SK-N-SH treated with all-trans-retinoic acid at 6 μM for 48 hours (cell line): ENCODE results near the gene MMP28.
A peak's percentile ranks its signal among the peaks of the same experiment; 100 is the strongest.

Experiments used
- ATAC-seq: fragments of 200-7000 bp; cut with Tn5 transposase; 3 replicates; pipeline ENCODE4 v1.9.1; 2020; ENCODE audit warnings: mild to moderate bottlenecking, moderate library complexity
- BACH2 ChIP-seq: fragments of 250-450 bp; sonication (Bioruptor Pico); IDR thresholded peaks from 2 replicates; pipeline ENCODE4 v1.9.0; 2021; ENCODE audit warnings: mild to moderate bottlenecking, borderline replicate concordance
- CSDC2 ChIP-seq: fragments of 250-450 bp; sonication (Bioruptor Pico); IDR thresholded peaks from 2 replicates; pipeline ENCODE4 v1.5.0; 2020; ENCODE audit warnings: mild to moderate bottlenecking, moderate library complexity
- ESRRG ChIP-seq: fragments of 250-450 bp; sonication (Bioruptor Pico); IDR thresholded peaks from 2 replicates; pipeline ENCODE4 v1.6.1; 2021; ENCODE audit warnings: mild to moderate bottlenecking
- GLIS3 ChIP-seq: fragments of 250-450 bp; sonication (Bioruptor Pico); IDR thresholded peaks from 2 replicates; pipeline ENCODE4 v1.5.0; 2020; ENCODE audit warnings: mild to moderate bottlenecking, moderate library complexity
- ISL1 ChIP-seq: fragments of 250-450 bp; sonication (Bioruptor Pico); IDR thresholded peaks from 2 replicates; pipeline ENCODE4 v2.1.2; 2022; ENCODE audit warnings: mild to moderate bottlenecking, moderate library complexity
- OSR1 ChIP-seq: fragments of 250-450 bp; sonication (Bioruptor Pico); IDR thresholded peaks from 2 replicates; pipeline ENCODE4 v1.8.0; 2022; ENCODE audit warnings: moderate library complexity, mild to moderate bottlenecking, inconsistent platforms
- PPARA ChIP-seq: fragments of 250-450 bp; sonication (Bioruptor Pico); IDR thresholded peaks from 2 replicates; pipeline ENCODE4 v1.5.0; 2020; ENCODE audit warnings: mild to moderate bottlenecking, borderline replicate concordance
- RARB ChIP-seq: fragments of 250-450 bp; sonication (Bioruptor Pico); IDR thresholded peaks from 2 replicates; pipeline ENCODE4 v1.8.0; 2021; ENCODE audit warnings: mild to moderate bottlenecking, moderate library complexity
- SNAI2 ChIP-seq: fragments of 250-450 bp; sonication (Bioruptor Pico); IDR thresholded peaks from 2 replicates; pipeline ENCODE4 v1.5.0; 2020; ENCODE audit warnings: mild to moderate bottlenecking, moderate library complexity
- TCF4 ChIP-seq: fragments of 250-450 bp; sonication (Bioruptor Pico); IDR thresholded peaks from 2 replicates; pipeline ENCODE4 v1.8.0; 2021; ENCODE audit warnings: mild to moderate bottlenecking, moderate library complexity, borderline replicate concordance
- TOX ChIP-seq: fragments of 250-450 bp; sonication (Bioruptor Pico); IDR thresholded peaks from 2 replicates; pipeline ENCODE4 v1.8.0; 2021; ENCODE audit warnings: mild to moderate bottlenecking, moderate library complexity, borderline replicate concordance
- ZC3H10 ChIP-seq: fragments of 250-450 bp; sonication (Bioruptor Pico); IDR thresholded peaks from 2 replicates; pipeline ENCODE4 v1.5.1; 2021; ENCODE audit warnings: mild to moderate bottlenecking, moderate library complexity
- ZFP3 ChIP-seq: fragments of 250-450 bp; sonication (Bioruptor Pico); IDR thresholded peaks from 2 replicates; pipeline ENCODE4 v1.5.0; 2020; ENCODE audit warnings: mild to moderate bottlenecking, moderate library complexity
- ZFP30 ChIP-seq: fragments of 450-650 bp; formaldehyde crosslinking; IDR thresholded peaks from 2 replicates; pipeline ENCODE4 v1.5.0; 2022; ENCODE audit warnings: mild to moderate bottlenecking, moderate library complexity
- ZNF565 ChIP-seq: fragments of 450-650 bp; formaldehyde crosslinking; conservative IDR thresholded peaks from 2 replicates; pipeline ENCODE4 v1.5.0; 2020; ENCODE audit warnings: low read depth, mild to moderate bottlenecking, moderate library complexity
- ZNF70 ChIP-seq: fragments of 450-650 bp; formaldehyde crosslinking; IDR thresholded peaks from 2 replicates; pipeline ENCODE4 v1.5.0; 2020; ENCODE audit warnings: mild to moderate bottlenecking, moderate library complexity
- ZNF8 ChIP-seq: fragments of 450-650 bp; formaldehyde crosslinking; IDR thresholded peaks from 2 replicates; pipeline ENCODE4 v1.5.0; 2020; ENCODE audit warnings: mild to moderate bottlenecking, moderate library complexity
- TF ChIP-seq, protein P1 (sequence below): fragments of 250-450 bp; sonication (Bioruptor Pico); IDR thresholded peaks from 2 replicates; pipeline ENCODE4 v1.5.1; 2020; ENCODE audit warnings: low read depth, mild to moderate bottlenecking, moderate library complexity
- TF ChIP-seq, protein P2 (sequence below): fragments of 250-450 bp; sonication (Bioruptor Pico); IDR thresholded peaks from 2 replicates; pipeline ENCODE4 v1.8.0; 2020; ENCODE audit warnings: mild to moderate bottlenecking, moderate library complexity, borderline replicate concordance
- TF ChIP-seq, protein P3 (sequence below): fragments of 250-450 bp; sonication (Bioruptor Pico); IDR thresholded peaks from 2 replicates; pipeline ENCODE4 v1.5.0; 2020; ENCODE audit warnings: mild to moderate bottlenecking, moderate library complexity
- TF ChIP-seq, protein P4 (sequence below): fragments of 250-450 bp; sonication (Bioruptor Pico); IDR thresholded peaks from 2 replicates; pipeline ENCODE4 v1.5.1; 2021; ENCODE audit warnings: mild to moderate bottlenecking, moderate library complexity

Gene MMP28

DNA sequence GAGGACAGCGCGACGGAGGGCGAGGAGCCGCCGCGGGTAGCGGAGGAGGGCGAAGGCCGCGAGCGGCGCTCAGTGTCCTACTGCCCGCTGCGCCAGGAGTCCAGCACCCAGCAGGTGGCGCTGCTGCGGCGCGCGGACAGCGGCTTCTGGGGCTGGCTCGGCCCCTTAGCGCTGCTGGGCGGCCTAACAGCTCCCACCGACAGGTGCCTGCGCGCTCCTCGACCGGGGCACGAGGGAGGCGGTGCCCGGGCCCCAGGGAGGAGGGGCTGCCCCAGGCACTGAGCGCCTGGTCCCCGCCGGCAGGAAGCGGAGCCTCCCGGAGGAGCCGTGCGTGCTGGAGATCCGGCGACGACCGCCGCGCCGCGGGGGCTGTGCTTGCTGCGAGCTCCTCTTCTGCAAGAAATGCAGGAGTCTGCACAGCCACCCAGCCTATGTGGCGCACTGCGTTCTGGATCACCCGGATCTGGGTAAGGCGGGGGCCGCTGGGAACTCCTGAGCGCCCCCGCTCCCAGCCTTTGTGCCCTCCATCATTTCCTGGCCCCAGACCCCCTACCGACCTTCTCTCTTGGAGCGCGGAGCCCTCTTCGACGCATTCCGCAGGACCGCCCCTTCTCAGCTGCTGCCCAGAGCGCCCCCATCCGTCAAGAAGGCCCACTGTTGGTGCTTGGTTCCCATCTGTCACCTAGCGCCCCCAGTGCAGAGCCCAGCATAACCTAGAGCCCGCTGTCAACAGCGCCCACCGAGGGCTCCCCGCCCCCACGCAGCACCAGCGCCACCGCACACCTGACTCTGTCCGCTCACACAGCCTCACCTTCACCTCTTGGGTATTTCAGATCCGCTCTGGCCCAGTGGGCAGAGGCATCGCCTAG, 31.1 kb downstream of the MMP28 start:
- TF ChIP-seq, protein P1, sequence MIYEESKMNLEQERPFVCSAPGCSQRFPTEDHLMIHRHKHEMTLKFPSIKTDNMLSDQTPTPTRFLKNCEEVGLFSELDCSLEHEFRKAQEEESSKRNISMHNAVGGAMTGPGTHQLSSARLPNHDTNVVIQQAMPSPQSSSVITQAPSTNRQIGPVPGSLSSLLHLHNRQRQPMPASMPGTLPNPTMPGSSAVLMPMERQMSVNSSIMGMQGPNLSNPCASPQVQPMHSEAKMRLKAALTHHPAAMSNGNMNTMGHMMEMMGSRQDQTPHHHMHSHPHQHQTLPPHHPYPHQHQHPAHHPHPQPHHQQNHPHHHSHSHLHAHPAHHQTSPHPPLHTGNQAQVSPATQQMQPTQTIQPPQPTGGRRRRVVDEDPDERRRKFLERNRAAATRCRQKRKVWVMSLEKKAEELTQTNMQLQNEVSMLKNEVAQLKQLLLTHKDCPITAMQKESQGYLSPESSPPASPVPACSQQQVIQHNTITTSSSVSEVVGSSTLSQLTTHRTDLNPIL (CRISPR knock-in tag): no peak
- TF ChIP-seq ZNF70 (CRISPR knock-in tag): peak; percentile 73; the same call in 1 of the 2 replicates
- peak; percentile 100 for TF ChIP-seq ZFP3 (CRISPR knock-in tag)
- no peak for TF ChIP-seq OSR1 (CRISPR knock-in tag)
- TF ChIP-seq SNAI2 (CRISPR knock-in tag): peak; percentile 99
- TF ChIP-seq ESRRG (CRISPR knock-in tag): no peak
- peak; percentile 99 for ATAC-seq

DNA sequence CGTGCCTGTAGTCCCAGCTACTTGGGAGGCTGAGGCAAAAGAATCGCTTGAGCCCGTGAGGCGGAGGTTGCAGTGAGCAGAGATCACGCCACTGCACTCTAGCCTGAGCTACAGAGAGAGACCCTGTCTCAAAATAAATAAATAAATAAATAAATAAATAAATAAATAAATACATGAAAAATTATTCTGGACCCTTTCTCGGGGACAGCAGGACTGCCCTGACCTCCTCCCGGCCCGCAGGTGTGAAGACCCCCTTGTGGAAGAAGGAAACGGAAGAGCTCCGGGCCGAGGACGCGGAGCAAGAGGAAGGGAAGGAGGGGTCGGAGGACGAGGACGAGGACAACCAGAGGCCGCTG, 31.7 kb downstream of the MMP28 start:
- TF ChIP-seq RARB (CRISPR knock-in tag) (no peak), ZNF70 (CRISPR knock-in tag) (no peak), GLIS3 (CRISPR knock-in tag) (no peak), SNAI2 (CRISPR knock-in tag) (no peak), CSDC2 (CRISPR knock-in tag) (no peak), ZFP30 (CRISPR knock-in tag) (no peak), ISL1 (CRISPR knock-in tag) (no peak), ZNF8 (CRISPR knock-in tag) (no peak)
- TF ChIP-seq, protein P2, sequence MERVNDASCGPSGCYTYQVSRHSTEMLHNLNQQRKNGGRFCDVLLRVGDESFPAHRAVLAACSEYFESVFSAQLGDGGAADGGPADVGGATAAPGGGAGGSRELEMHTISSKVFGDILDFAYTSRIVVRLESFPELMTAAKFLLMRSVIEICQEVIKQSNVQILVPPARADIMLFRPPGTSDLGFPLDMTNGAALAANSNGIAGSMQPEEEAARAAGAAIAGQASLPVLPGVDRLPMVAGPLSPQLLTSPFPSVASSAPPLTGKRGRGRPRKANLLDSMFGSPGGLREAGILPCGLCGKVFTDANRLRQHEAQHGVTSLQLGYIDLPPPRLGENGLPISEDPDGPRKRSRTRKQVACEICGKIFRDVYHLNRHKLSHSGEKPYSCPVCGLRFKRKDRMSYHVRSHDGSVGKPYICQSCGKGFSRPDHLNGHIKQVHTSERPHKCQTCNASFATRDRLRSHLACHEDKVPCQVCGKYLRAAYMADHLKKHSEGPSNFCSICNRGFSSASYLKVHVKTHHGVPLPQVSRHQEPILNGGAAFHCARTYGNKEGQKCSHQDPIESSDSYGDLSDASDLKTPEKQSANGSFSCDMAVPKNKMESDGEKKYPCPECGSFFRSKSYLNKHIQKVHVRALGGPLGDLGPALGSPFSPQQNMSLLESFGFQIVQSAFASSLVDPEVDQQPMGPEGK: no peak
- no peak for ATAC-seq

DNA sequence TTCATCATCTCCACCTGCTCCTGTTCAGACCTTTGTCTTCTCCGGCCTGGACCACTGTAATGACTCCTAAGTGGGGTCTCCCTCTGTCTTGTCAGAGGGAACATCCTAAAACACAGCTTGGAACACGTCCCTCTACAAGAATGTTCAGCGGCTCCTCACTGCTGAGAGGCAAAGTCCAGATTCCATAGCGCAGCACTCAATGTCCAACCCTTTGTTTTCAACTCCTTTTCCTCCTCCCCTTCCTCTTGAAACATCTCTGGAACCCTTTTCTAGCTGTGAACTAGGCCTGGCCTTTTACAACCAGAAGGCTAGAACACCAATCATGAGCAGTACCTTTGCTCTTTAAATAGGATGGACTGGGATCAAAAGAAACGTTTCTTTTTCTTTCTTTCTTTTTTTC, 33.8 kb downstream of the MMP28 start:
- ATAC-seq: no peak
- no peak for TF ChIP-seq ZNF70 (CRISPR knock-in tag)
- no peak for TF ChIP-seq GLIS3 (CRISPR knock-in tag)
- no peak for TF ChIP-seq OSR1 (CRISPR knock-in tag)
- TF ChIP-seq ISL1 (CRISPR knock-in tag): no peak
- no peak for TF ChIP-seq RARB (CRISPR knock-in tag)
- no peak for TF ChIP-seq PPARA
- no peak for TF ChIP-seq BACH2 (CRISPR knock-in tag)
- TF ChIP-seq ESRRG (CRISPR knock-in tag): no peak
- TF ChIP-seq, protein P1 (CRISPR knock-in tag): no peak
- no peak for TF ChIP-seq ZFP30 (CRISPR knock-in tag)
- TF ChIP-seq ZNF565 (CRISPR knock-in tag): no peak
- TF ChIP-seq SNAI2 (CRISPR knock-in tag): no peak
- TF ChIP-seq TCF4 (CRISPR knock-in tag): no peak

DNA sequence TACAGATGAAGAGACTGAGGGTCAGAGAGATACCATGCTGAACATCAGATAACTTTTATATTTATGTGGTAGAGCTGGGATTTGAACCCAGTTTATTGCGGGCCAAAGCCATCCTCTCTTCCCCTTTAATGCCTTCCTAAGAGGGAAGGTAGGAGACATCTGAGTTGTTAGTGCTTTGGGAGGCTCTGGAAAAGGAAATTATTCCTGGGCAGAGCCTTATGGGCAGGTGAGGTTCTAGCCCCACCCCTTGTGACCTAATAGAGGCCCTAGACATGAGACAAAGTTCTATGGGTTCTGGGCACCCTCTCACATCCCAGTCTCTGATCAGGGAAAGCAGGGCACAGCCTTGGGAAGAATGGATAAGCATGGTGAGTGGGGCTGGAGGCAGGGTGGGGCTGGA, 34.9 kb downstream of the MMP28 start, which contains the start of gene C17orf50:
C17orf50 (plus strand) TSS at position 301 of the 400 bp plus-strand sequence; CDS start at position 356, 55 bp downstream.
- TF ChIP-seq OSR1 (CRISPR knock-in tag): no peak
- no peak for TF ChIP-seq CSDC2 (CRISPR knock-in tag)
- no peak for TF ChIP-seq ZNF8 (CRISPR knock-in tag)
- no peak for TF ChIP-seq PPARA
- TF ChIP-seq, protein P1 (CRISPR knock-in tag): no peak
- no peak for TF ChIP-seq GLIS3 (CRISPR knock-in tag)
- TF ChIP-seq TOX (CRISPR knock-in tag): no peak
- TF ChIP-seq, protein P3, sequence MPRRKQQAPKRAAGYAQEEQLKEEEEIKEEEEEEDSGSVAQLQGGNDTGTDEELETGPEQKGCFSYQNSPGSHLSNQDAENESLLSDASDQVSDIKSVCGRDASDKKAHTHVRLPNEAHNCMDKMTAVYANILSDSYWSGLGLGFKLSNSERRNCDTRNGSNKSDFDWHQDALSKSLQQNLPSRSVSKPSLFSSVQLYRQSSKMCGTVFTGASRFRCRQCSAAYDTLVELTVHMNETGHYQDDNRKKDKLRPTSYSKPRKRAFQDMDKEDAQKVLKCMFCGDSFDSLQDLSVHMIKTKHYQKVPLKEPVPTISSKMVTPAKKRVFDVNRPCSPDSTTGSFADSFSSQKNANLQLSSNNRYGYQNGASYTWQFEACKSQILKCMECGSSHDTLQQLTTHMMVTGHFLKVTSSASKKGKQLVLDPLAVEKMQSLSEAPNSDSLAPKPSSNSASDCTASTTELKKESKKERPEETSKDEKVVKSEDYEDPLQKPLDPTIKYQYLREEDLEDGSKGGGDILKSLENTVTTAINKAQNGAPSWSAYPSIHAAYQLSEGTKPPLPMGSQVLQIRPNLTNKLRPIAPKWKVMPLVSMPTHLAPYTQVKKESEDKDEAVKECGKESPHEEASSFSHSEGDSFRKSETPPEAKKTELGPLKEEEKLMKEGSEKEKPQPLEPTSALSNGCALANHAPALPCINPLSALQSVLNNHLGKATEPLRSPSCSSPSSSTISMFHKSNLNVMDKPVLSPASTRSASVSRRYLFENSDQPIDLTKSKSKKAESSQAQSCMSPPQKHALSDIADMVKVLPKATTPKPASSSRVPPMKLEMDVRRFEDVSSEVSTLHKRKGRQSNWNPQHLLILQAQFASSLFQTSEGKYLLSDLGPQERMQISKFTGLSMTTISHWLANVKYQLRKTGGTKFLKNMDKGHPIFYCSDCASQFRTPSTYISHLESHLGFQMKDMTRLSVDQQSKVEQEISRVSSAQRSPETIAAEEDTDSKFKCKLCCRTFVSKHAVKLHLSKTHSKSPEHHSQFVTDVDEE: no peak
- no peak for TF ChIP-seq TCF4 (CRISPR knock-in tag)
- no peak for TF ChIP-seq ISL1 (CRISPR knock-in tag)
- TF ChIP-seq, protein P4, sequence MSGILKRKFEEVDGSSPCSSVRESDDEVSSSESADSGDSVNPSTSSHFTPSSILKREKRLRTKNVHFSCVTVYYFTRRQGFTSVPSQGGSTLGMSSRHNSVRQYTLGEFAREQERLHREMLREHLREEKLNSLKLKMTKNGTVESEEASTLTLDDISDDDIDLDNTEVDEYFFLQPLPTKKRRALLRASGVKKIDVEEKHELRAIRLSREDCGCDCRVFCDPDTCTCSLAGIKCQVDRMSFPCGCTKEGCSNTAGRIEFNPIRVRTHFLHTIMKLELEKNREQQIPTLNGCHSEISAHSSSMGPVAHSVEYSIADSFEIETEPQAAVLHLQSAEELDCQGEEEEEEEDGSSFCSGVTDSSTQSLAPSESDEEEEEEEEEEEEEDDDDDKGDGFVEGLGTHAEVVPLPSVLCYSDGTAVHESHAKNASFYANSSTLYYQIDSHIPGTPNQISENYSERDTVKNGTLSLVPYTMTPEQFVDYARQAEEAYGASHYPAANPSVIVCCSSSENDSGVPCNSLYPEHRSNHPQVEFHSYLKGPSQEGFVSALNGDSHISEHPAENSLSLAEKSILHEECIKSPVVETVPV (CRISPR knock-in tag): no peak
- no peak for TF ChIP-seq SNAI2 (CRISPR knock-in tag)
- TF ChIP-seq BACH2 (CRISPR knock-in tag): no peak
- TF ChIP-seq ESRRG (CRISPR knock-in tag): no peak
- TF ChIP-seq ZC3H10: no peak

More for the DNA sequence above, 34.9 kb downstream of the MMP28 start, which contains the start of gene C17orf50:
- ATAC-seq: no peak
